Measurements from ENCODE around the gene SUMO3. TPM values are rescaled to one million over a fixed set of nuclear protein-coding genes. Genes with fewer than 3 reads are reported as not detected.

Gene SUMO3
- polyA plus RNA-seq, 1 of the 3 experiments (the other 2 are of a cell fraction) = 125 TPM

- no peak overlapping the region for H3K4me3 ChIP-seq (ENCODE audit: low read depth in 2 of 2, low read length in 1 of 2)
- no peaks in the 10 kb centered on the region for H4K20me1 ChIP-seq (ENCODE audit: insufficient read depth)
- no peaks in the 10 kb centered on the region for H3F3A ChIP-seq (replicated peaks; ENCODE audit: insufficient read depth)
- H3K4me2 ChIP-seq = no peak overlapping the region
- H3K79me2 ChIP-seq (ENCODE audit: insufficient read depth) = no peaks in the 10 kb centered on the region
- peaks cover 6 to 7% of the 10 kb centered on the region in 2 experiments for H3K36me3 ChIP-seq (replicated peaks in 1 of 2; ENCODE audit: control insufficient read depth in 1 of 2, insufficient read depth in 2 of 2, low read length in 1 of 2)
- no peak overlapping the region for H3K27ac ChIP-seq (ENCODE audit: low read depth in 2 of 2, low read length in 1 of 2)
- no peak for DNase-seq
- ChIA-PET POLR2A (interaction anchor here (0.6 kb wide), 2 partner anchors 12 to 150 kb away, joined by 3 read pairs; no protein-coding TSS in a partner anchor), CTCF (no interaction called here)
- no peak overlapping the region for H2AFZ ChIP-seq (ENCODE audit: low read depth)
- H3K9me3 ChIP-seq = no peaks in the 10 kb centered on the region
- no peaks in the 10 kb centered on the region for H3K9me2 ChIP-seq
- H3K27me3 ChIP-seq (ENCODE audit: insufficient read depth) = no peaks in the 10 kb centered on the region
- 86% methylated on average over 7 of the region's 16 CpGs for WGBS (ENCODE audit: low lambda C conversion rate)
- H3K4me1 ChIP-seq (ENCODE audit: control insufficient read depth in 1 of 2, insufficient read depth in 2 of 2, low read depth in 1 of 2, low read length in 1 of 2) = peaks cover 0 to 13% of the 10 kb centered on the region in 2 experiments; a peak in 1 of 4 replicates
- TF ChIP-seq RFX5 (IDR thresholded peaks at IDR 0.05; ENCODE audit: low read length) = no peak
- TF ChIP-seq SIN3A (IDR thresholded peaks at IDR 0.05; ENCODE audit: borderline replicate concordance, low read depth, low read length) = no peak
- TF ChIP-seq YY1 (IDR thresholded peaks at IDR 0.05; ENCODE audit: low read depth) = no peak
- no peak for TF ChIP-seq MXI1 (IDR thresholded peaks at IDR 0.05; ENCODE audit: low read depth, low read length)
- no peak for TF ChIP-seq TCF12 (IDR thresholded peaks at IDR 0.05)
- TF ChIP-seq GATA2 (CRISPR knock-in tag; IDR thresholded peaks at IDR 0.05) = no peak
- TF ChIP-seq POLR2AphosphoS5 (IDR thresholded peaks at IDR 0.05; ENCODE audit: low read depth, low read length) = no peak
- TF ChIP-seq USF2 (IDR thresholded peaks at IDR 0.05; ENCODE audit: borderline replicate concordance, low read depth, low read length) = no peak
- no peak for TF ChIP-seq GABPA (IDR thresholded peaks at IDR 0.05; ENCODE audit: low read depth)
- no peak for TF ChIP-seq ZBTB33 (IDR thresholded peaks at IDR 0.05; ENCODE audit: borderline replicate concordance, low read depth)
- no peak for TF ChIP-seq FOXJ3 (CRISPR knock-in tag; IDR thresholded peaks at IDR 0.05)
- TF ChIP-seq TEAD4 (IDR thresholded peaks at IDR 0.05; ENCODE audit: borderline replicate concordance, insufficient read depth) = no peak
- no peak overlapping the region for H3K9ac ChIP-seq
These were observed 26.4 kb upstream of the SUMO3 start for GRCh38 chr21:44844256-44844655.

- WGBS (ENCODE audit: low lambda C conversion rate) = 67% methylated on average over 14 of the region's 23 CpGs
- H3K9me2 ChIP-seq = no peaks in the 10 kb centered on the region
- no peak overlapping the region for H3K27ac ChIP-seq (ENCODE audit: low read depth in 2 of 2, low read length in 1 of 2)
- no peaks in the 10 kb centered on the region for H3K27me3 ChIP-seq (ENCODE audit: insufficient read depth)
- no peaks in the 10 kb centered on the region for H4K20me1 ChIP-seq (ENCODE audit: insufficient read depth)
- H3F3A ChIP-seq (replicated peaks; ENCODE audit: insufficient read depth) = no peaks in the 10 kb centered on the region
- H3K4me2 ChIP-seq = no peak overlapping the region
- H3K4me3 ChIP-seq (ENCODE audit: low read depth in 2 of 2, low read length in 1 of 2) = no peak overlapping the region
- peaks cover 0 to 13% of the 10 kb centered on the region in 2 experiments; a peak in 1 of 4 replicates for H3K4me1 ChIP-seq (ENCODE audit: control insufficient read depth in 1 of 2, insufficient read depth in 2 of 2, low read depth in 1 of 2, low read length in 1 of 2)
- no peaks in the 10 kb centered on the region for H3K9me3 ChIP-seq
- no peaks in the 10 kb centered on the region for H3K79me2 ChIP-seq (ENCODE audit: insufficient read depth)
- H3K36me3 ChIP-seq (replicated peaks in 1 of 2; ENCODE audit: control insufficient read depth in 1 of 2, insufficient read depth in 2 of 2, low read length in 1 of 2) = no peaks in the 10 kb centered on the region
- ChIA-PET CTCF (no interaction called here), POLR2A (no interaction called here)
- H3K9ac ChIP-seq = no peak overlapping the region
- no peak overlapping the region for H2AFZ ChIP-seq (ENCODE audit: low read depth)
- DNase-seq = no peak
- no peak for TF ChIP-seq RCOR1 (IDR thresholded peaks at IDR 0.05; ENCODE audit: low read length)
- no peak for TF ChIP-seq CHD2 (IDR thresholded peaks at IDR 0.05; ENCODE audit: low read length, partially characterized antibody)
- no peak for TF ChIP-seq MEF2A (IDR thresholded peaks at IDR 0.05; ENCODE audit: borderline replicate concordance, low read depth)
These were observed 25.0 kb upstream of the SUMO3 start for GRCh38 chr21:44842721-44843445.

All from SK-N-SH (cell line).